SK-N-SH (cell line): ENCODE data around the gene HLA-DQB2.
"Not testable (repeated sequence)": the region's sequence is repeated elsewhere in the genome, so short reads cannot be mapped to it uniquely, and the experiment has no call there.

Experiments
- EP300 ChIP-seq, 2 experiments: IDR thresholded peaks; 2 replicates each; pipeline versions ENCODE4 v1.4.0 to v1.6.1; 2012; ENCODE audit warnings: borderline replicate concordance in 1 of 2, low read depth in 1 of 2, low read length in 1 of 2
- EZH2phosphoT487 ChIP-seq: fragments of 200-600 bp; sonication (generic); IDR thresholded peaks from 2 replicates; pipeline ENCODE4 v1.6.1; 2017; ENCODE audit warnings: low read depth, mixed run types, mild to moderate bottlenecking, antibody characterized with exemption, moderate library complexity, borderline replicate concordance
- FOXJ3 ChIP-seq: sonication (generic); formaldehyde crosslinking; IDR thresholded peaks from 2 replicates; pipeline ENCODE4 v1.5.1; 2020; ENCODE audit warnings: mild to moderate bottlenecking, missing genetic modification reagents
- FOXM1 ChIP-seq: IDR thresholded peaks from 2 replicates; pipeline ENCODE4 v1.4.0; 2012; ENCODE audit warnings: low read depth, mild to moderate bottlenecking
- GATA2 ChIP-seq: sonication (generic); formaldehyde crosslinking; IDR thresholded peaks from 2 replicates; pipeline ENCODE4 v1.5.0; 2020; ENCODE audit warnings: mild to moderate bottlenecking, missing genetic modification reagents
- JUND ChIP-seq: IDR thresholded peaks from 2 replicates; pipeline ENCODE4 v1.4.0; 2012
- MXI1 ChIP-seq: IDR thresholded peaks from 2 replicates; pipeline ENCODE4 v1.6.1; 2012; ENCODE audit warnings: mild to moderate bottlenecking, low read depth, low read length, improper control_type of control experiment
- NFIC ChIP-seq: IDR thresholded peaks from 2 replicates; pipeline ENCODE4 v1.4.0; 2012; ENCODE audit warnings: borderline replicate concordance
- TF ChIP-seq, protein P1 (sequence below): fragments of 200-600 bp; sonication (generic); IDR thresholded peaks from 2 replicates; pipeline ENCODE4 v1.6.1; 2017; ENCODE audit warnings: antibody characterized with exemption, mild to moderate bottlenecking, moderate library complexity
- TF ChIP-seq, protein P2 (sequence below): IDR thresholded peaks from 2 replicates; pipeline ENCODE4 v1.6.1; 2012; ENCODE audit warnings: mild to moderate bottlenecking, low read depth, low read length, moderate library complexity
- TF ChIP-seq, protein P3 (sequence below): IDR thresholded peaks from 2 replicates; pipeline ENCODE4; 2012
- TF ChIP-seq, protein P4 (sequence below): fragments of 150-350 bp; IDR thresholded peaks from 2 replicates; pipeline ENCODE4 v1.6.1; 2017; ENCODE audit warnings: antibody characterized with exemption, low read length, low read depth, borderline replicate concordance
- TF ChIP-seq, protein P5 (sequence below): fragments of 150-350 bp; IDR thresholded peaks from 2 replicates; pipeline ENCODE4 v1.6.1; 2016; ENCODE audit warnings: mild to moderate bottlenecking, low read depth, low read length

DNA sequence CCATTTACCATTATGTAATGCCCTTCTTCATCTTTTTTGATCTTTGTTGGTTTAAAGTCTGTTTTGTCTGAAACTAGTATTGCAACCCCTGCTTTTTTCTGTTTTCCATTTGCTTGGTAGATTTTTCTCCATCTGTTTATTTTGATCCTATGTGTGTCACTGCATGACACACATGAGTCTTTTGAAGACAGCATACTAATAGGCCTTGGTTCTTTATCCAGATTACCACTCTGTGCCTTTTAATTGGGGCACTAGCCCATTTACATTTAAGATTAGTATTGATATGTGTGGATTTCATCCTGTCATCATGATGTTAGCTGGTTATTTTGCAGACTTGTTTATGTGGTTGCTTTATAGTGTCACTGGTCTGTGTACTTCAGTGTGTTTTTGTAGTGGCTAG lies 42.1 kb upstream of the HLA-DQB2 start:
- not testable (repeated sequence) for TF ChIP-seq FOXJ3; EP300 (IDR thresholded peaks at IDR 0.05; ENCODE audit: borderline replicate concordance in 1 of 2, low read depth in 1 of 2, low read length in 1 of 2); MXI1; EZH2phosphoT487; GATA2 (CRISPR knock-in tag); FOXM1; JUND; NFIC
- TF ChIP-seq, protein P1, sequence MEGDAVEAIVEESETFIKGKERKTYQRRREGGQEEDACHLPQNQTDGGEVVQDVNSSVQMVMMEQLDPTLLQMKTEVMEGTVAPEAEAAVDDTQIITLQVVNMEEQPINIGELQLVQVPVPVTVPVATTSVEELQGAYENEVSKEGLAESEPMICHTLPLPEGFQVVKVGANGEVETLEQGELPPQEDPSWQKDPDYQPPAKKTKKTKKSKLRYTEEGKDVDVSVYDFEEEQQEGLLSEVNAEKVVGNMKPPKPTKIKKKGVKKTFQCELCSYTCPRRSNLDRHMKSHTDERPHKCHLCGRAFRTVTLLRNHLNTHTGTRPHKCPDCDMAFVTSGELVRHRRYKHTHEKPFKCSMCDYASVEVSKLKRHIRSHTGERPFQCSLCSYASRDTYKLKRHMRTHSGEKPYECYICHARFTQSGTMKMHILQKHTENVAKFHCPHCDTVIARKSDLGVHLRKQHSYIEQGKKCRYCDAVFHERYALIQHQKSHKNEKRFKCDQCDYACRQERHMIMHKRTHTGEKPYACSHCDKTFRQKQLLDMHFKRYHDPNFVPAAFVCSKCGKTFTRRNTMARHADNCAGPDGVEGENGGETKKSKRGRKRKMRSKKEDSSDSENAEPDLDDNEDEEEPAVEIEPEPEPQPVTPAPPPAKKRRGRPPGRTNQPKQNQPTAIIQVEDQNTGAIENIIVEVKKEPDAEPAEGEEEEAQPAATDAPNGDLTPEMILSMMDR: not testable (repeated sequence)
- TF ChIP-seq, protein P2, sequence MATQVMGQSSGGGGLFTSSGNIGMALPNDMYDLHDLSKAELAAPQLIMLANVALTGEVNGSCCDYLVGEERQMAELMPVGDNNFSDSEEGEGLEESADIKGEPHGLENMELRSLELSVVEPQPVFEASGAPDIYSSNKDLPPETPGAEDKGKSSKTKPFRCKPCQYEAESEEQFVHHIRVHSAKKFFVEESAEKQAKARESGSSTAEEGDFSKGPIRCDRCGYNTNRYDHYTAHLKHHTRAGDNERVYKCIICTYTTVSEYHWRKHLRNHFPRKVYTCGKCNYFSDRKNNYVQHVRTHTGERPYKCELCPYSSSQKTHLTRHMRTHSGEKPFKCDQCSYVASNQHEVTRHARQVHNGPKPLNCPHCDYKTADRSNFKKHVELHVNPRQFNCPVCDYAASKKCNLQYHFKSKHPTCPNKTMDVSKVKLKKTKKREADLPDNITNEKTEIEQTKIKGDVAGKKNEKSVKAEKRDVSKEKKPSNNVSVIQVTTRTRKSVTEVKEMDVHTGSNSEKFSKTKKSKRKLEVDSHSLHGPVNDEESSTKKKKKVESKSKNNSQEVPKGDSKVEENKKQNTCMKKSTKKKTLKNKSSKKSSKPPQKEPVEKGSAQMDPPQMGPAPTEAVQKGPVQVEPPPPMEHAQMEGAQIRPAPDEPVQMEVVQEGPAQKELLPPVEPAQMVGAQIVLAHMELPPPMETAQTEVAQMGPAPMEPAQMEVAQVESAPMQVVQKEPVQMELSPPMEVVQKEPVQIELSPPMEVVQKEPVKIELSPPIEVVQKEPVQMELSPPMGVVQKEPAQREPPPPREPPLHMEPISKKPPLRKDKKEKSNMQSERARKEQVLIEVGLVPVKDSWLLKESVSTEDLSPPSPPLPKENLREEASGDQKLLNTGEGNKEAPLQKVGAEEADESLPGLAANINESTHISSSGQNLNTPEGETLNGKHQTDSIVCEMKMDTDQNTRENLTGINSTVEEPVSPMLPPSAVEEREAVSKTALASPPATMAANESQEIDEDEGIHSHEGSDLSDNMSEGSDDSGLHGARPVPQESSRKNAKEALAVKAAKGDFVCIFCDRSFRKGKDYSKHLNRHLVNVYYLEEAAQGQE: not testable (repeated sequence)
- TF ChIP-seq, protein P3, sequence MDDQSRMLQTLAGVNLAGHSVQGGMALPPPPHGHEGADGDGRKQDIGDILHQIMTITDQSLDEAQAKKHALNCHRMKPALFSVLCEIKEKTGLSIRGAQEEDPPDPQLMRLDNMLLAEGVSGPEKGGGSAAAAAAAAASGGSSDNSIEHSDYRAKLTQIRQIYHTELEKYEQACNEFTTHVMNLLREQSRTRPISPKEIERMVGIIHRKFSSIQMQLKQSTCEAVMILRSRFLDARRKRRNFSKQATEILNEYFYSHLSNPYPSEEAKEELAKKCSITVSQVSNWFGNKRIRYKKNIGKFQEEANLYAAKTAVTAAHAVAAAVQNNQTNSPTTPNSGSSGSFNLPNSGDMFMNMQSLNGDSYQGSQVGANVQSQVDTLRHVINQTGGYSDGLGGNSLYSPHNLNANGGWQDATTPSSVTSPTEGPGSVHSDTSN: not testable (repeated sequence)
- TF ChIP-seq, protein P4, sequence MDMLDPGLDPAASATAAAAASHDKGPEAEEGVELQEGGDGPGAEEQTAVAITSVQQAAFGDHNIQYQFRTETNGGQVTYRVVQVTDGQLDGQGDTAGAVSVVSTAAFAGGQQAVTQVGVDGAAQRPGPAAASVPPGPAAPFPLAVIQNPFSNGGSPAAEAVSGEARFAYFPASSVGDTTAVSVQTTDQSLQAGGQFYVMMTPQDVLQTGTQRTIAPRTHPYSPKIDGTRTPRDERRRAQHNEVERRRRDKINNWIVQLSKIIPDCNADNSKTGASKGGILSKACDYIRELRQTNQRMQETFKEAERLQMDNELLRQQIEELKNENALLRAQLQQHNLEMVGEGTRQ: not testable (repeated sequence)
- TF ChIP-seq, protein P5, sequence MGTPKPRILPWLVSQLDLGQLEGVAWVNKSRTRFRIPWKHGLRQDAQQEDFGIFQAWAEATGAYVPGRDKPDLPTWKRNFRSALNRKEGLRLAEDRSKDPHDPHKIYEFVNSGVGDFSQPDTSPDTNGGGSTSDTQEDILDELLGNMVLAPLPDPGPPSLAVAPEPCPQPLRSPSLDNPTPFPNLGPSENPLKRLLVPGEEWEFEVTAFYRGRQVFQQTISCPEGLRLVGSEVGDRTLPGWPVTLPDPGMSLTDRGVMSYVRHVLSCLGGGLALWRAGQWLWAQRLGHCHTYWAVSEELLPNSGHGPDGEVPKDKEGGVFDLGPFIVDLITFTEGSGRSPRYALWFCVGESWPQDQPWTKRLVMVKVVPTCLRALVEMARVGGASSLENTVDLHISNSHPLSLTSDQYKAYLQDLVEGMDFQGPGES: not testable (repeated sequence)
